Subcutaneous abdominal adipose tissue (tissue), 5 donors: ENCODE data around the gene RCOR2.
A peak's percentile ranks its signal among the peaks of the same experiment; 100 is the strongest.

Experiments
- H3K27ac ChIP-seq: one replicate; pipeline ENCODE4 v1.7.0; 2013; ENCODE audit warnings: low read depth, mild to moderate bottlenecking, inconsistent platforms, low read length, moderate library complexity
- H3K27me3 ChIP-seq, 5 donors: one replicate each; pipeline ENCODE4 v1.7.0; 2013; ENCODE audit warnings: low read length in 5 of 5, inconsistent platforms in 1 of 5; ENCODE audit not compliant: control insufficient read depth in 5 of 5, insufficient read depth in 4 of 5
- H3K36me3 ChIP-seq, 5 donors: one replicate each; pipeline ENCODE4 v1.7.0; 2013; ENCODE audit warnings: low read length in 5 of 5; ENCODE audit not compliant: control insufficient read depth in 5 of 5, insufficient read depth in 5 of 5
- H3K4me1 ChIP-seq, 5 donors: one replicate each; pipeline ENCODE4 v1.7.0; 2013; ENCODE audit warnings: low read length in 5 of 5, mild to moderate bottlenecking in 3 of 5, moderate library complexity in 1 of 5; ENCODE audit not compliant: control insufficient read depth in 5 of 5, insufficient read depth in 5 of 5
- H3K4me3 ChIP-seq, 5 donors: one replicate each; pipeline ENCODE4 v1.7.0; 2013; ENCODE audit warnings: low read length in 5 of 5, low read depth in 1 of 5
- H3K9ac ChIP-seq, 5 donors: one replicate each; pipeline ENCODE4 v1.7.0; 2013; ENCODE audit warnings: low read length in 5 of 5, mild to moderate bottlenecking in 4 of 5, moderate library complexity in 3 of 5
- H3K9me3 ChIP-seq, 5 donors: one replicate each; pipeline ENCODE4 v1.7.0; 2013; ENCODE audit warnings: low read length in 5 of 5; ENCODE audit not compliant: control insufficient read depth in 5 of 5
- donor health status: healthy.
- donor health status: healthy.
- donor health status: healthy.
- donor health status: healthy.
- donor health status: healthy.

The RCOR2 gene

GRCh38 chr11:63883791-63884190 is 33.2 kb downstream of the RCOR2 start:
- Histone ChIP-seq H3K4me1 (peaks cover 13 to 63% (median 44%) of the 10 kb centered on the region in 5 donors), H3K9ac (no peak overlapping the region), H3K27ac (no peak overlapping the region)

GRCh38 chr11:63882555-63883242 is 34.3 kb downstream of the RCOR2 start:
- H3K27me3 ChIP-seq = no peaks in the 10 kb centered on the region
- no peaks in the 10 kb centered on the region for H3K9me3 ChIP-seq
- no peak overlapping the region for H3K27ac ChIP-seq
- H3K9ac ChIP-seq = no peak overlapping the region
- no peak overlapping the region for H3K4me3 ChIP-seq
- no peaks in the 10 kb centered on the region for H3K36me3 ChIP-seq
- peaks cover 9 to 56% (median 33%) of the 10 kb centered on the region in 5 donors for H3K4me1 ChIP-seq

More at GRCh38 chr11:63883791-63884190, 33.2 kb downstream of the RCOR2 start:
- Histone ChIP-seq H3K36me3 (no peaks in the 10 kb centered on the region), H3K27me3 (no peaks in the 10 kb centered on the region), H3K9me3 (no peaks in the 10 kb centered on the region), H3K4me3 (no peak overlapping the region)

- no peaks in the 10 kb centered on the region for H3K9me3 ChIP-seq
- peaks cover 6 to 45% (median 23%) of the 10 kb centered on the region in 5 donors for H3K4me1 ChIP-seq
- peak overlapping the region; percentile 15 for H3K27ac ChIP-seq
- H3K27me3 ChIP-seq = no peaks in the 10 kb centered on the region
- H3K36me3 ChIP-seq = peaks cover 0 to 6% (median 0%) of the 10 kb centered on the region in 5 donors
- peak overlapping the region in 2 of 5 donors; percentile 41 to 54 for H3K9ac ChIP-seq
- peak overlapping the region in 1 of 5 donors; percentile 4 for H3K4me3 ChIP-seq
These were observed 36.6 kb downstream of the RCOR2 start for GRCh38 chr11:63880403-63880790.

GRCh38 chr11:63879598-63880402 is 37.2 kb downstream of the RCOR2 start:
- peaks cover 0 to 6% (median 0%) of the 10 kb centered on the region in 5 donors for H3K36me3 ChIP-seq
- H3K9me3 ChIP-seq = no peaks in the 10 kb centered on the region
- H3K27ac ChIP-seq = peak overlapping the region; percentile 15
- peak overlapping the region in 4 of 5 donors; percentile 48 to 62 (median 52) for H3K9ac ChIP-seq
- peaks cover 6 to 45% (median 23%) of the 10 kb centered on the region in 5 donors for H3K4me1 ChIP-seq
- H3K27me3 ChIP-seq = no peaks in the 10 kb centered on the region
- H3K4me3 ChIP-seq = peak overlapping the region in 3 of 5 donors; percentile 12 to 23 (median 18)

- Histone ChIP-seq H3K27ac (no peak overlapping the region), H3K4me3 (no peak overlapping the region), H3K9me3 (no peaks in the 10 kb centered on the region), H3K27me3 (no peaks in the 10 kb centered on the region), H3K9ac (no peak overlapping the region), H3K36me3 (peaks cover 0 to 6% (median 0%) of the 10 kb centered on the region in 5 donors), H3K4me1 (peaks cover 9 to 47% (median 43%) of the 10 kb centered on the region in 5 donors)
These were observed 39.2 kb downstream of the RCOR2 start for GRCh38 chr11:63877658-63878241.

- Histone ChIP-seq H3K9me3 (no peaks in the 10 kb centered on the region), H3K27ac (no peak overlapping the region), H3K4me3 (no peak overlapping the region), H3K36me3 (peaks cover 0 to 6% (median 0%) of the 10 kb centered on the region in 5 donors), H3K27me3 (no peaks in the 10 kb centered on the region), H3K9ac (no peak overlapping the region), H3K4me1 (peaks cover 15 to 55% (median 52%) of the 10 kb centered on the region in 5 donors)
These were observed 40.3 kb downstream of the RCOR2 start for GRCh38 chr11:63876616-63877015.

GRCh38 chr11:63875506-63876065 is 41.4 kb downstream of the RCOR2 start:
- Histone ChIP-seq H3K36me3 (peaks cover 0 to 6% (median 0%) of the 10 kb centered on the region in 5 donors), H3K4me3 (no peak overlapping the region), H3K9ac (no peak overlapping the region), H3K27me3 (no peaks in the 10 kb centered on the region), H3K27ac (no peak overlapping the region), H3K9me3 (no peaks in the 10 kb centered on the region), H3K4me1 (peaks cover 16 to 63% (median 59%) of the 10 kb centered on the region in 5 donors)

GRCh38 chr11:63874511-63874910 is 42.5 kb downstream of the RCOR2 start:
- H3K9ac ChIP-seq = peak overlapping the region in 1 of 5 donors; percentile 20
- H3K36me3 ChIP-seq = peaks cover 0 to 6% (median 0%) of the 10 kb centered on the region in 5 donors
- H3K9me3 ChIP-seq = no peaks in the 10 kb centered on the region
- peak overlapping the region; percentile 45 for H3K27ac ChIP-seq
- peaks cover 18 to 63% (median 59%) of the 10 kb centered on the region in 5 donors for H3K4me1 ChIP-seq
- no peak overlapping the region for H3K4me3 ChIP-seq
- H3K27me3 ChIP-seq = no peaks in the 10 kb centered on the region

GRCh38 chr11:63873311-63873710 is 43.7 kb downstream of the RCOR2 start:
- Histone ChIP-seq H3K36me3 (peaks cover 0 to 6% (median 0%) of the 10 kb centered on the region in 5 donors), H3K4me1 (peaks cover 23 to 65% (median 62%) of the 10 kb centered on the region in 5 donors), H3K27ac (peak overlapping the region; percentile 45), H3K27me3 (no peaks in the 10 kb centered on the region), H3K4me3 (no peak overlapping the region), H3K9me3 (no peaks in the 10 kb centered on the region), H3K9ac (peak overlapping the region in 3 of 5 donors; percentile 7 to 63 (median 26))
